ENCODE results near the gene DSPP. TPM values are rescaled to one million over a fixed set of nuclear protein-coding genes. Genes with fewer than 3 reads are reported as not detected.

The DSPP gene
- total RNA-seq, 2 experiments from 2014 or later = not detected

DNA sequence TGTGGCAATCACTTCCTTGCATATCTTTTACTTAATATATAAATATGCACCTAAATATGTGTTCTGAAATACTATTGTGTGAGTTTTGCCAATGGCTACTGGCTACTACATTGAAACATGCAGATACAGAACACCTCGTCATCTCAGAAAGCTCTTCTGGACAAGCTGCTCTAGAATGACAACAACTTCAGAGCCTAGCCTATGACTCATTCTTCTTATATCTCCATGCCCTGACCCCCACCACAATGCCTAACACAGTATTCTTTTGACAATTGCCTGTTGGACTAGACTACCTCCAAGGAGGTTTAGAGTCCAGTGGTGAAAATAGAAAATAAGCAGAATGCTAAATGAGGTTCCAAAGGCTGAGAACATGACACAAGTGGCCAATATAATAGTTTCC lies 24.1 kb downstream of the DSPP start:
- POLR2A ChIA-PET = interaction anchor here (1.2 kb wide), 1 partner anchor 25 kb away, joined by 4 read pairs; no protein-coding TSS in a partner anchor
- CTCF ChIA-PET (ENCODE audit: unreplicated experiment) = no interaction called here

DNA sequence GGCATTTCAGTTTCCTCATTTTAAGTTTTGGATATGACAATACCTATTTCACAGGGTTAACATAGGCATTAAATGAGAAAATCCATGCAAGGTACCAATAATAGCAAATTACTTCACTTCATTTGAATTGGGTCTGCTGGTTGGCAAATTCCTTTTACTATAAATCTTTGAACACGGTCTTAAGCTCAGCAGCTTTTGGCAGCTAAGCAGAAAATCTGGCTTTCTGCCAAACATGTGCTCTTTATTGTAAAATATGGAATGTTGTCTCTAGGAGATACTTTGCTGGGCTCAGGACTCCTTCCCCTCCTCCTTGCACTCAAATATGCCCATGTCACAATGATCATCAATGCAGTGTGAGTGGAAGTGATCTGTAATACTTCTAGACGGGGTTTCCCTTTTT lies 24.9 kb downstream of the DSPP start:
- no peak overlapping the region for H3K27ac ChIP-seq (ENCODE audit: low read depth, low read length, poor library complexity, severe bottlenecking)
- H2AFZ ChIP-seq (ENCODE audit: low read length) = no peak overlapping the region
- CTCF ChIA-PET (ENCODE audit: unreplicated experiment) = no interaction called here
- intact Hi-C loops (cut with micrococcal nuclease; ENCODE audit: unreplicated experiment) = no loop called here
- no peaks in the 10 kb centered on the region for H3K79me2 ChIP-seq (ENCODE audit: insufficient read depth, low read depth, low read length)
- H3K9me2 ChIP-seq (ENCODE audit: insufficient read depth, low read length) = no peaks in the 10 kb centered on the region
- no TSS peak for BruUV-seq (replicated peaks)
- no peak overlapping the region for H3K4me2 ChIP-seq (ENCODE audit: low read length)
- no peak overlapping the region for H3K4me3 ChIP-seq (ENCODE audit: low read depth, low read length, poor library complexity, severe bottlenecking)
- no peaks in the 10 kb centered on the region for H3K9me3 ChIP-seq (ENCODE audit: low read length)
- TF ChIP-seq, protein P1, sequence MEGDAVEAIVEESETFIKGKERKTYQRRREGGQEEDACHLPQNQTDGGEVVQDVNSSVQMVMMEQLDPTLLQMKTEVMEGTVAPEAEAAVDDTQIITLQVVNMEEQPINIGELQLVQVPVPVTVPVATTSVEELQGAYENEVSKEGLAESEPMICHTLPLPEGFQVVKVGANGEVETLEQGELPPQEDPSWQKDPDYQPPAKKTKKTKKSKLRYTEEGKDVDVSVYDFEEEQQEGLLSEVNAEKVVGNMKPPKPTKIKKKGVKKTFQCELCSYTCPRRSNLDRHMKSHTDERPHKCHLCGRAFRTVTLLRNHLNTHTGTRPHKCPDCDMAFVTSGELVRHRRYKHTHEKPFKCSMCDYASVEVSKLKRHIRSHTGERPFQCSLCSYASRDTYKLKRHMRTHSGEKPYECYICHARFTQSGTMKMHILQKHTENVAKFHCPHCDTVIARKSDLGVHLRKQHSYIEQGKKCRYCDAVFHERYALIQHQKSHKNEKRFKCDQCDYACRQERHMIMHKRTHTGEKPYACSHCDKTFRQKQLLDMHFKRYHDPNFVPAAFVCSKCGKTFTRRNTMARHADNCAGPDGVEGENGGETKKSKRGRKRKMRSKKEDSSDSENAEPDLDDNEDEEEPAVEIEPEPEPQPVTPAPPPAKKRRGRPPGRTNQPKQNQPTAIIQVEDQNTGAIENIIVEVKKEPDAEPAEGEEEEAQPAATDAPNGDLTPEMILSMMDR (conservative IDR thresholded peaks at IDR 0.05; ENCODE audit: low read length) = no peak
- no peak for TF ChIP-seq EZH2phosphoT487 (IDR thresholded peaks at IDR 0.05; ENCODE audit: borderline replicate concordance, low read depth, low read length)
- no peaks in the 10 kb centered on the region for H3K36me3 ChIP-seq (ENCODE audit: insufficient read depth, low read length)
- POLR2A ChIA-PET = interaction anchor here (1.2 kb wide), 1 partner anchor 26 kb away, joined by 4 read pairs; no protein-coding TSS in a partner anchor
- no peak for DNase-seq (ENCODE audit: low spot score)
- no peaks in the 10 kb centered on the region for H3K4me1 ChIP-seq (ENCODE audit: insufficient read depth, low read length, poor library complexity, severe bottlenecking)
- no peaks in the 10 kb centered on the region for H4K20me1 ChIP-seq (ENCODE audit: insufficient read depth, low read length)

More for the DNA sequence above, 24.1 kb downstream of the DSPP start:
- BruUV-seq (replicated peaks) = no TSS peak
- Histone ChIP-seq H2AFZ (ENCODE audit: low read length) (no peak overlapping the region), H3K4me2 (ENCODE audit: low read length) (no peak overlapping the region), H3K79me2 (ENCODE audit: insufficient read depth, low read depth, low read length) (no peaks in the 10 kb centered on the region), H3K27ac (ENCODE audit: low read depth, low read length, poor library complexity, severe bottlenecking) (no peak overlapping the region), H3K9me3 (ENCODE audit: low read length) (no peaks in the 10 kb centered on the region), H4K20me1 (ENCODE audit: insufficient read depth, low read length) (no peaks in the 10 kb centered on the region), H3K9me2 (ENCODE audit: insufficient read depth, low read length) (no peaks in the 10 kb centered on the region), H3K4me3 (ENCODE audit: low read depth, low read length, poor library complexity, severe bottlenecking) (no peak overlapping the region), H3K36me3 (ENCODE audit: insufficient read depth, low read length) (no peaks in the 10 kb centered on the region), H3K4me1 (ENCODE audit: insufficient read depth, low read length, poor library complexity, severe bottlenecking) (no peaks in the 10 kb centered on the region)
- no peak for TF ChIP-seq EZH2phosphoT487 (IDR thresholded peaks at IDR 0.05; ENCODE audit: borderline replicate concordance, low read depth, low read length)
- TF ChIP-seq, protein P1 (conservative IDR thresholded peaks at IDR 0.05; ENCODE audit: low read length) = no peak
- intact Hi-C loops (cut with micrococcal nuclease; ENCODE audit: unreplicated experiment) = no loop called here
- DNase-seq (ENCODE audit: low spot score) = no peak

DNA sequence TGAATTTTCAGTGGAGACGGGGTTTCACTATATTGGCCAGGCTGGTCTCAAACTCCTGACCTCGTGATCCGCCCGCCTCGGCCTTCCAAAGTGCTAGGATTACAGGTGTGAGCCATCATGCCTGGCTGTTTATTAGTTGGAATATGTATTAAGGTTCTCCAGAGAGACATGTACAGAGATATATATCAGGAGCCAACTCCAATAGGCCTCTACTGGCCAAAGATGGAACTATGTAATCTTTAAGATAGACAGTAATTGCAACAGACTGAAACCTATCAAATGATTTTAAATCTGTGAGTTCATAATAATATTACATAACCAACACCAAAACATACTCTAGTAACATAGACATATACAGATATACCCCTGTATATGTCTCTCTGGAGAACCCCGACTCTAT lies 36.0 kb downstream of the DSPP start:
- Histone ChIP-seq H3K4me2 (ENCODE audit: low read length) (no peak overlapping the region), H2AFZ (ENCODE audit: low read length) (no peak overlapping the region), H3K9me3 (ENCODE audit: low read length) (no peaks in the 10 kb centered on the region), H3K27ac (ENCODE audit: low read depth, low read length, poor library complexity, severe bottlenecking) (no peak overlapping the region), H3K36me3 (ENCODE audit: insufficient read depth, low read length) (no peaks in the 10 kb centered on the region), H3K4me1 (ENCODE audit: insufficient read depth, low read length, poor library complexity, severe bottlenecking) (no peaks in the 10 kb centered on the region), H3K9me2 (ENCODE audit: insufficient read depth, low read length) (no peaks in the 10 kb centered on the region), H4K20me1 (ENCODE audit: insufficient read depth, low read length) (no peaks in the 10 kb centered on the region), H3K4me3 (ENCODE audit: low read depth, low read length, poor library complexity, severe bottlenecking) (no peak overlapping the region), H3K79me2 (ENCODE audit: insufficient read depth, low read depth, low read length) (no peaks in the 10 kb centered on the region)
- CTCF ChIA-PET (ENCODE audit: unreplicated experiment) = no interaction called here
- POLR2A ChIA-PET = no interaction called here
- intact Hi-C loops (cut with micrococcal nuclease; ENCODE audit: unreplicated experiment) = no loop called here
- BruUV-seq (replicated peaks) = no TSS peak
- no peak for DNase-seq (ENCODE audit: low spot score)
- TF ChIP-seq EZH2phosphoT487 (IDR thresholded peaks at IDR 0.05; ENCODE audit: borderline replicate concordance, low read depth, low read length) = no peak
- TF ChIP-seq, protein P1 (conservative IDR thresholded peaks at IDR 0.05; ENCODE audit: low read length) = no peak

Data from OCI-LY7 (cell line).